Measurements from ENCODE around the gene TAGLN2.

The TAGLN2 gene

GRCh38 chr1:159924025-159924790 is 1.1 kb downstream of the TAGLN2 start:
- Histone ChIP-seq H3K36me3 (ENCODE audit: control insufficient read depth, insufficient read depth, low read length, severe bottlenecking) (peaks cover 10% of the 10 kb centered on the region), H3K4me3 (ENCODE audit: low read length) (peak overlapping the region; percentile 95), H3K9me3 (ENCODE audit: control insufficient read depth, low read length) (no peaks in the 10 kb centered on the region), H3K9ac (ENCODE audit: low read length) (peak overlapping the region; percentile 93), H3K4me1 (ENCODE audit: control insufficient read depth, insufficient read depth, low read length) (peaks cover 32% of the 10 kb centered on the region), H3K27me3 (replicated peaks; ENCODE audit: control insufficient read depth, insufficient read depth, low read length) (no peaks in the 10 kb centered on the region)
- peak; percentile 96 for DNase-seq (ENCODE audit: low read depth)

DNA sequence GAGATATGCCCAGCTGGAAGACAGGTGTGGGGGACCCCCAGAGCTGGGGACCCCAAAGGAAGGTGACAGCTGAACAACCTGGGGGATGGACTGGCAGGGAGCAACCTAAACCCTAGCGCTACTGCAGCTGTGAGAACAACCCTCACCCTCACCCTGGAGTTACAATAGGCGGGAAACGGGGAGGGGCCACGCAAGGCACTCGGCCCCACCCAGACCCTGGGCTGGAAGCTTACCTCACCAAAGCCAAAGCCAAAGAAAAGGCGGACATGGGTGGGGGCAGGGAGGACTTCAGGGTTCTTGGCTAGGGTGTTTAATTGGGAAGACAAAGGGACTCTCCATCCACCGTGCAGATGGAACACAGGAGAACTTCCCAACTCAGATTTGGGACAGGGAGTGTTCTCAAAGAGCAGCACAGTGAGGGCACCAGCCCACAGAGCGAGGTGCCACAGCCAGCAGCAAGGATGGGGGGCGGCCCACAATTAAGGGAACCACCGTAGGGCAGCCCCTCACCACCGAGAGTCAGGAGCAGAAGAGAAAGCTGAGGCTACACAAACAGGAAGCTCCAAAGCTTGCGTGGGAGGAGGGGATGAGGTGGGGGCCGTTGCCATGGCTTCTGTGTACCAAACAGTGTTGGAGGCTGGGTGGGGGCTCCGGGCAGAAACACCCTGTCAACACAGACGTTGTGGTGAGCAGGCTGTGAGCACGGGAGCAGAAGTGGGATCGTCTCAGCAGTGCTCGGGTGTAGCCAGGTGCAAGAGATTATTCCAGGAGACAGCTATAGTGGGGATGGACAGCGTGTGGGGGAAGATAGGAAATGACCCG is 1.9 kb downstream of the TAGLN2 start:
- DNase-seq (ENCODE audit: low read depth) = peak; percentile 84
- Histone ChIP-seq H3K9me3 (ENCODE audit: control insufficient read depth, low read length) (no peaks in the 10 kb centered on the region), H3K4me3 (ENCODE audit: low read length) (peak overlapping the region; percentile 95), H3K9ac (ENCODE audit: low read length) (peak overlapping the region; percentile 93), H3K4me1 (ENCODE audit: control insufficient read depth, insufficient read depth, low read length) (peaks cover 33% of the 10 kb centered on the region), H3K36me3 (ENCODE audit: control insufficient read depth, insufficient read depth, low read length, severe bottlenecking) (peaks cover 18% of the 10 kb centered on the region), H3K27me3 (replicated peaks; ENCODE audit: control insufficient read depth, insufficient read depth, low read length) (no peaks in the 10 kb centered on the region)

- H3K27me3 ChIP-seq (replicated peaks; ENCODE audit: control insufficient read depth, insufficient read depth, low read length) = no peaks in the 10 kb centered on the region
- H3K4me1 ChIP-seq (ENCODE audit: control insufficient read depth, insufficient read depth, low read length) = peaks cover 41% of the 10 kb centered on the region
- H3K36me3 ChIP-seq (ENCODE audit: control insufficient read depth, insufficient read depth, low read length, severe bottlenecking) = peaks cover 26% of the 10 kb centered on the region
- peak overlapping the region; percentile 95 for H3K4me3 ChIP-seq (ENCODE audit: low read length)
- peak; percentile 41 for DNase-seq (ENCODE audit: low read depth)
- H3K9ac ChIP-seq (ENCODE audit: low read length) = peak overlapping the region; percentile 93
- H3K9me3 ChIP-seq (ENCODE audit: control insufficient read depth, low read length) = no peaks in the 10 kb centered on the region
Measured at GRCh38 chr1:159922511-159923202, 2.6 kb downstream of the TAGLN2 start.

- no peak for DNase-seq (ENCODE audit: low read depth)
- no peaks in the 10 kb centered on the region for H3K9me3 ChIP-seq (ENCODE audit: control insufficient read depth, low read length)
- H3K4me3 ChIP-seq (ENCODE audit: low read length) = peak overlapping the region; percentile 95
- peaks cover 30% of the 10 kb centered on the region for H3K36me3 ChIP-seq (ENCODE audit: control insufficient read depth, insufficient read depth, low read length, severe bottlenecking)
- H3K4me1 ChIP-seq (ENCODE audit: control insufficient read depth, insufficient read depth, low read length) = peaks cover 45% of the 10 kb centered on the region
- peak overlapping the region; percentile 93 for H3K9ac ChIP-seq (ENCODE audit: low read length)
- H3K27me3 ChIP-seq (replicated peaks; ENCODE audit: control insufficient read depth, insufficient read depth, low read length) = no peaks in the 10 kb centered on the region
Measured at GRCh38 chr1:159921700-159922504, 3.4 kb downstream of the TAGLN2 start.

GRCh38 chr1:159921251-159921650 is 4.1 kb downstream of the TAGLN2 start:
- Histone ChIP-seq H3K9ac (ENCODE audit: low read length) (no peak overlapping the region), H3K4me1 (ENCODE audit: control insufficient read depth, insufficient read depth, low read length) (peaks cover 50% of the 10 kb centered on the region), H3K4me3 (ENCODE audit: low read length) (peak overlapping the region; percentile 95), H3K27me3 (replicated peaks; ENCODE audit: control insufficient read depth, insufficient read depth, low read length) (no peaks in the 10 kb centered on the region), H3K9me3 (ENCODE audit: control insufficient read depth, low read length) (no peaks in the 10 kb centered on the region), H3K36me3 (ENCODE audit: control insufficient read depth, insufficient read depth, low read length, severe bottlenecking) (peaks cover 30% of the 10 kb centered on the region)
- DNase-seq (ENCODE audit: low read depth) = no peak

- peaks cover 49% of the 10 kb centered on the region for H3K4me1 ChIP-seq (ENCODE audit: control insufficient read depth, insufficient read depth, low read length)
Measured at GRCh38 chr1:159920651-159921050, 4.7 kb downstream of the TAGLN2 start.

DNA sequence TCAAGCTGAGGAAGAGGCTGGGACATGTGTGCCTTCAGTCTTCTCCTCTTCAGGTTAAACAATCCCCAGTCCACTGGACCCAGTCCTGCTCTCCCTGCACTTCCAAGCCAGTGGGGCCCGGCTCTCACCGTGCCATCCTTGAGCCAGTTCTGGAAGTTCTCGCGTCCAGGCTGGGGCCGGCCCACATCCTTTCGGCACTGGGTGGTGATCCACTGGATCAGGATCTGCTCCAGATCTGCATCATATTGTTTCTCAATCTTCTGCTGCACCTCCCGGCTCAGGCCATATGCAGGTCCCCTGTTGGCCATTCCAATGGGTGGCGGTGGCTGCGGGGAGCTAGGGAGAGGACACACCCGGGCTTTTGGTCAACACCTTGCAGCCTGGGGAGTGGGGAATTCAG is 5.1 kb downstream of the TAGLN2 start:
- Histone ChIP-seq H3K4me1 (ENCODE audit: control insufficient read depth, insufficient read depth, low read length) (peaks cover 48% of the 10 kb centered on the region), H3K4me3 (ENCODE audit: low read length) (no peak overlapping the region), H3K9ac (ENCODE audit: low read length) (no peak overlapping the region), H3K36me3 (ENCODE audit: control insufficient read depth, insufficient read depth, low read length, severe bottlenecking) (peaks cover 30% of the 10 kb centered on the region), H3K27me3 (replicated peaks; ENCODE audit: control insufficient read depth, insufficient read depth, low read length) (no peaks in the 10 kb centered on the region), H3K9me3 (ENCODE audit: control insufficient read depth, low read length) (no peaks in the 10 kb centered on the region)
- DNase-seq (ENCODE audit: low read depth) = no peak

More at GRCh38 chr1:159920651-159921050, 4.7 kb downstream of the TAGLN2 start:
- no peak overlapping the region for H3K4me3 ChIP-seq (ENCODE audit: low read length)
- H3K9ac ChIP-seq (ENCODE audit: low read length) = no peak overlapping the region
- DNase-seq (ENCODE audit: low read depth) = no peak
- no peaks in the 10 kb centered on the region for H3K9me3 ChIP-seq (ENCODE audit: control insufficient read depth, low read length)
- no peaks in the 10 kb centered on the region for H3K27me3 ChIP-seq (replicated peaks; ENCODE audit: control insufficient read depth, insufficient read depth, low read length)
- peaks cover 30% of the 10 kb centered on the region for H3K36me3 ChIP-seq (ENCODE audit: control insufficient read depth, insufficient read depth, low read length, severe bottlenecking)

DNA sequence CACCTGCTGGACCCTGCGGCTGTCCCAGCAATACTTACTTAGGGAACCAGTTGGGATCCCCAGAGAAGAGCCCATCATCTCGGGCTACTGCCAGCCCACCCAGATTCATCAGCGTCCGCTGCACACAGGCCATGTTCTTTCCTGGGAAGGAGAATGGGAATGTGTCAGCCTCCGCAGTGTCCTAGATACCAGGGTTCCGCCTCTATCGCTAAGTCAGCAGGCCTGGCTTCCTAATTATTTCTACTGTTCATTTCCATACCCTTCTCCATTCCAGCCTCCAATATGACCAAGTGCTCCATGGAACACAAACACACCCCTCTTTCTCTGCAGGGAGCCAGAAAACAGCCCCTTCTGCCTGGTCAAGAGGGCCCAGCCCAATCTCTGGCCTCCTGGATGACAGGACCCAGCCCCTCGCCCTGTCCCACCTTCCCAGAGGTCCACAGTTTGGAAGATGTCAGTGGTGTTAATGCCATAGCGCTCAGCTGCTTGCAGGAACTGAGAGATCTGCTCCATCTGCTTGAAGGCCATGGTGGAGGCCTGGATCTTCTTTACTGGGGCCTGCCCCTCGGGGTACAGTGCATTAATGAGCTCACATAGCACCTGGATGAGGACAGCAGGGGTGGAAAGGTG is 6.0 kb downstream of the TAGLN2 start:
- Histone ChIP-seq H3K4me1 (ENCODE audit: control insufficient read depth, insufficient read depth, low read length) (peaks cover 48% of the 10 kb centered on the region), H3K36me3 (ENCODE audit: control insufficient read depth, insufficient read depth, low read length, severe bottlenecking) (peaks cover 30% of the 10 kb centered on the region), H3K9ac (ENCODE audit: low read length) (no peak overlapping the region), H3K9me3 (ENCODE audit: control insufficient read depth, low read length) (no peaks in the 10 kb centered on the region), H3K27me3 (replicated peaks; ENCODE audit: control insufficient read depth, insufficient read depth, low read length) (no peaks in the 10 kb centered on the region), H3K4me3 (ENCODE audit: low read length) (no peak overlapping the region)
- no peak for DNase-seq (ENCODE audit: low read depth)

- Histone ChIP-seq H3K4me3 (ENCODE audit: low read length) (no peak overlapping the region), H3K36me3 (ENCODE audit: control insufficient read depth, insufficient read depth, low read length, severe bottlenecking) (peaks cover 30% of the 10 kb centered on the region), H3K9ac (ENCODE audit: low read length) (no peak overlapping the region), H3K4me1 (ENCODE audit: control insufficient read depth, insufficient read depth, low read length) (peaks cover 46% of the 10 kb centered on the region), H3K27me3 (replicated peaks; ENCODE audit: control insufficient read depth, insufficient read depth, low read length) (no peaks in the 10 kb centered on the region), H3K9me3 (ENCODE audit: control insufficient read depth, low read length) (no peaks in the 10 kb centered on the region)
- peak; percentile 53 for DNase-seq (ENCODE audit: low read depth)
Measured at GRCh38 chr1:159918352-159919200, 6.7 kb downstream of the TAGLN2 start.

All from adipocyte (in vitro differentiated cells).